GM23248 (cell line): ENCODE measurements around the gene ASIC2. TPM values are rescaled to one million over a fixed set of nuclear protein-coding genes. Genes with fewer than 3 reads are reported as not detected.
A peak's percentile ranks its signal among the peaks of the same experiment; 100 is the strongest.

Source experiments
- DNase-seq: peaks from one replicate; pipeline ENCODE4 v3.0.0-alpha.2; 2015
- H2AFZ ChIP-seq: fragments of 200-600 bp; sonication (generic); 2 replicates; pipeline ENCODE4 v1.6.1; 2016; ENCODE audit warnings: antibody characterized with exemption
- H3F3A ChIP-seq: fragments of 200-600 bp; sonication (generic); 2 replicates; pipeline ENCODE4 v1.6.1; 2016; ENCODE audit warnings: mild to moderate bottlenecking, antibody characterized with exemption, mixed run types; ENCODE audit not compliant: insufficient read depth
- H3K27ac ChIP-seq: fragments of 200-600 bp; sonication (generic); 2 replicates; pipeline ENCODE4 v1.5.1; 2016; ENCODE audit warnings: mild to moderate bottlenecking
- H3K27me3 ChIP-seq: fragments of 200-600 bp; sonication (generic); replicated peaks from 2 replicates; pipeline ENCODE4 v1.6.1; 2016; ENCODE audit warnings: mild to moderate bottlenecking; ENCODE audit not compliant: insufficient read depth
- H3K36me3 ChIP-seq: fragments of 200-600 bp; sonication (generic); 2 replicates; pipeline ENCODE4 v1.6.1; 2016; ENCODE audit warnings: low read depth, mild to moderate bottlenecking
- H3K4me1 ChIP-seq: fragments of 200-600 bp; sonication (generic); 2 replicates; pipeline ENCODE4 v1.6.1; 2016; ENCODE audit warnings: mild to moderate bottlenecking; ENCODE audit not compliant: insufficient read depth
- H3K4me2 ChIP-seq: fragments of 200-600 bp; sonication (generic); one replicate; pipeline ENCODE4 v1.6.1; 2016; ENCODE audit warnings: mild to moderate bottlenecking; ENCODE audit not compliant: unreplicated experiment
- H3K4me3 ChIP-seq: fragments of 200-600 bp; sonication (generic); 2 replicates; pipeline ENCODE4 v1.5.1; 2016; ENCODE audit warnings: mild to moderate bottlenecking
- H3K79me2 ChIP-seq: fragments of 200-600 bp; sonication (generic); 2 replicates; pipeline ENCODE4 v1.6.1; 2016; ENCODE audit warnings: mild to moderate bottlenecking; ENCODE audit not compliant: insufficient read depth
- H3K9ac ChIP-seq: fragments of 200-600 bp; sonication (generic); 2 replicates; pipeline ENCODE4 v1.6.1; 2016; ENCODE audit warnings: mild to moderate bottlenecking
- H3K9me2 ChIP-seq: fragments of 200-600 bp; sonication (generic); 2 replicates; pipeline ENCODE4 v1.6.1; 2016; ENCODE audit warnings: mixed run types, mild to moderate bottlenecking, moderate library complexity; ENCODE audit not compliant: insufficient read depth
- H3K9me3 ChIP-seq: fragments of 200-600 bp; sonication (generic); one replicate; pipeline ENCODE4 v1.6.1; 2017; ENCODE audit warnings: low read depth
- H4K20me1 ChIP-seq: fragments of 200-600 bp; sonication (generic); 2 replicates; pipeline ENCODE4 v1.6.0; 2016; ENCODE audit not compliant: insufficient read depth
- EZH2 ChIP-seq: fragments of 200-600 bp; sonication (generic); IDR thresholded peaks from 2 replicates; pipeline ENCODE4 v1.6.1; 2018; ENCODE audit warnings: antibody characterized with exemption, mild to moderate bottlenecking; ENCODE audit not compliant: insufficient read depth, poor library complexity, severe bottlenecking
- EZH2phosphoT487 ChIP-seq: fragments of 200-600 bp; sonication (generic); IDR thresholded peaks from 2 replicates; pipeline ENCODE4 v1.6.1; 2018; ENCODE audit warnings: antibody characterized with exemption, moderate library complexity, mild to moderate bottlenecking, low read depth; ENCODE audit not compliant: insufficient read depth
- WGBS, 2 experiments: methylation state at CpG; one replicate each; pipeline ENCODE4 v1.1.6; 2015 to 2017; ENCODE audit warnings: low lambda C conversion rate in 2 of 2, low coverage in 1 of 2; ENCODE audit errors: missing lambda C conversion rate in 2 of 2; 5-methylcytosine and 5-hydroxymethylcytosine counted together
- in situ Hi-C: fragments of 300-500 bp; cut with MboI; formaldehyde crosslinking; loops from 2 replicates; pipeline ENCODE4 v1.15.0; 2020
- polyA plus RNA-seq: library from polyadenylated mRNA; unstranded; fragments of >200 nt; fragmentation: Nextera tagmentation; extraction: Ambion mirVana; gene quantifications from 2 replicates; pipeline ENCODE4 v1.2.1, GENCODE V29; 2016
- total RNA-seq: library from RNA; depleted of rRNA; stranded (reverse); fragments of >200 nt; shearing (Covaris generic); gene quantifications from 2 replicates; pipeline ENCODE4 v1.2.3, GENCODE V29; 2014

The ASIC2 gene
- total and polyA plus RNA-seq, 2 experiments from 2014 or later: under 0.01 TPM; not detected in 1

GRCh38 chr17:33199571-33200510 is 93.3 kb downstream of the ASIC2 start:
- 31 to 33% methylated on average over 12 of the region's 12 CpGs for WGBS, 2 experiments
- DNase-seq: peak; percentile 25
- Histone ChIP-seq H3K4me2 (no peak overlapping the region), H3K4me1 (no peaks in the 10 kb centered on the region), H3K9me2 (no peaks in the 10 kb centered on the region), H3K4me3 (no peak overlapping the region), H3F3A (no peaks in the 10 kb centered on the region), H3K36me3 (no peaks in the 10 kb centered on the region), H3K9me3 (no peaks in the 10 kb centered on the region), H4K20me1 (no peaks in the 10 kb centered on the region), H3K9ac (no peak overlapping the region), H3K27ac (no peak overlapping the region), H3K27me3 (no peaks in the 10 kb centered on the region; the same call in 1 of the 2 replicates), H2AFZ (no peak overlapping the region), H3K79me2 (no peaks in the 10 kb centered on the region)
- in situ Hi-C loops: no loop called here
- TF ChIP-seq EZH2 (no peak), EZH2phosphoT487 (no peak)

GRCh38 chr17:33198954-33199353 is 94.1 kb downstream of the ASIC2 start:
- Histone ChIP-seq H3K9me3 (no peaks in the 10 kb centered on the region), H3K4me1 (no peaks in the 10 kb centered on the region), H3F3A (no peaks in the 10 kb centered on the region), H3K79me2 (no peaks in the 10 kb centered on the region), H3K4me2 (no peak overlapping the region), H2AFZ (no peak overlapping the region), H4K20me1 (no peaks in the 10 kb centered on the region), H3K36me3 (no peaks in the 10 kb centered on the region), H3K9ac (no peak overlapping the region), H3K27me3 (no peaks in the 10 kb centered on the region; the same call in 1 of the 2 replicates), H3K27ac (no peak overlapping the region), H3K9me2 (no peaks in the 10 kb centered on the region), H3K4me3 (no peak overlapping the region)
- DNase-seq: no peak
- 56 to 60% methylated on average over 5 of the region's 5 CpGs for WGBS, 2 experiments
- in situ Hi-C loops: no loop called here
- TF ChIP-seq EZH2phosphoT487: no peak
- no peak for TF ChIP-seq EZH2

- WGBS, 2 experiments: 28 to 31% methylated on average over 2 of the region's 2 CpGs
- Histone ChIP-seq H3K9me2 (no peaks in the 10 kb centered on the region), H3K79me2 (no peaks in the 10 kb centered on the region), H3K36me3 (no peaks in the 10 kb centered on the region), H3K4me1 (no peaks in the 10 kb centered on the region), H3K9me3 (no peaks in the 10 kb centered on the region), H3K27ac (no peak overlapping the region), H3K4me2 (no peak overlapping the region), H2AFZ (no peak overlapping the region), H4K20me1 (no peaks in the 10 kb centered on the region), H3K4me3 (no peak overlapping the region), H3K9ac (no peak overlapping the region), H3K27me3 (no peaks in the 10 kb centered on the region; the same call in 1 of the 2 replicates), H3F3A (no peaks in the 10 kb centered on the region)
- in situ Hi-C loops: no loop called here
- TF ChIP-seq EZH2phosphoT487 (no peak), EZH2 (no peak)
- DNase-seq: no peak
Measured at GRCh38 chr17:33197342-33197741, 95.8 kb downstream of the ASIC2 start.

DNA sequence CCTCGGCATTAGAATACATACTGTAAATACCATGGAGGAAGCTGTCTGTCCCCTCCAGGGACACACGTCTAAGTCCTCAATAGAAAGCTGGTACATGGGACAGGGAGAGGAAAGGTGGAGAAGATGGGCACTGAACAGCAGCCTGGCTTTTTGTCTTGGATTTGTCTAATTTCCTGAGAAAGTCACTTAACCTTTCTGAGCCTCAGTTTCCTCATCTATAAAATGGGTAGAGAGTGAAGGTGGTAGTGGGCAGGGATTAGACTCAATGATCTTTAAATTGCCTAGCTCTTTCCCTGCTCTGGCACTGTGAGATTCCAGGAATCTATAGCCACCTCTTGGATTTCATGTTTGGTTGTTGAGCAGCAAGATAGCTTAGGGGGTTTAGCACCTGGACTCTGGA is 96.2 kb downstream of the ASIC2 start:
- no peaks in the 10 kb centered on the region for H3K9me2 ChIP-seq
- WGBS, 2 experiments: 39 to 46% methylated on average over 2 of the region's 2 CpGs
- no peak overlapping the region for H3K9ac ChIP-seq
- H3K79me2 ChIP-seq: no peaks in the 10 kb centered on the region
- no peak overlapping the region for H3K4me3 ChIP-seq
- TF ChIP-seq EZH2: no peak
- TF ChIP-seq EZH2phosphoT487: no peak
- no peaks in the 10 kb centered on the region for H3K36me3 ChIP-seq
- no peaks in the 10 kb centered on the region for H3F3A ChIP-seq
- peaks cover 2% of the 10 kb centered on the region; the same call in 1 of the 2 replicates for H3K27me3 ChIP-seq
- H3K27ac ChIP-seq: no peak overlapping the region
- H3K9me3 ChIP-seq: no peaks in the 10 kb centered on the region
- no peaks in the 10 kb centered on the region for H3K4me1 ChIP-seq
- no peaks in the 10 kb centered on the region for H4K20me1 ChIP-seq
- no peak for DNase-seq
- H3K4me2 ChIP-seq: no peak overlapping the region
- in situ Hi-C loops: no loop called here
- no peak overlapping the region for H2AFZ ChIP-seq
